B cell (primary cell): Measurements from ENCODE around the gene AFAP1L1. TPM values are rescaled to one million over a fixed set of nuclear protein-coding genes. Genes with fewer than 3 reads are reported as not detected.

Experiments used
- ATAC-seq: fragments of 200-7000 bp; cut with Tn5 transposase; one replicate; pipeline ENCODE4 v1.10.0; 2021; ENCODE audit warnings: low read depth, mild to moderate bottlenecking, moderate number of reproducible peaks, moderate library complexity
- CTCF ChIA-PET: fragments of 350-600 bp; sonication (Branson Sonifier 250); formaldehyde crosslinking; loops from one replicate; lab custom pipeline; 2021; ENCODE audit warnings: antibody characterized with exemption, inconsistent platforms; lab: Charles Lee
- POLR2A ChIA-PET: fragments of 350-600 bp; sonication (Branson Sonifier 250); formaldehyde crosslinking; loops from one replicate; lab custom pipeline; 2021; ENCODE audit warnings: antibody characterized with exemption; lab: Charles Lee
- DNase-seq: peaks from one replicate; pipeline ENCODE4 v3.0.0; 2013
- H2AFZ ChIP-seq: 2 replicates; pipeline ENCODE4 v1.6.1; 2012; ENCODE audit warnings: mild to moderate bottlenecking, low read depth, low read length; ENCODE audit not compliant: insufficient read depth, poor library complexity, severe bottlenecking
- H3K27ac ChIP-seq, 2 donors: 1 replicate in 1 of 2; 2 replicates in 1 of 2; pipeline ENCODE4 v1.5.1; 2012 to 2013; ENCODE audit warnings: low read length in 2 of 2, mild to moderate bottlenecking in 2 of 2, moderate library complexity in 1 of 2
- H3K27me3 ChIP-seq, 4 experiments: fragments of 200-600 bp in 1 of 4; sonication (generic) in 1 of 4; replicated peaks in 1 of 4; 1 replicate in 2 of 4; 2 replicates in 2 of 4; pipeline versions ENCODE4 v1.6.1 to v1.7.0; 2013 to 2016; ENCODE audit warnings: low read length in 3 of 4, mild to moderate bottlenecking in 2 of 4, mixed read lengths in 1 of 4, moderate library complexity in 1 of 4; ENCODE audit not compliant: insufficient read depth in 4 of 4, control insufficient read depth in 3 of 4; ENCODE audit errors: control extremely low read depth in 1 of 4
- H3K36me3 ChIP-seq, 2 experiments: replicated peaks in 1 of 2; 1 replicate in 1 of 2; 2 replicates in 1 of 2; pipeline versions ENCODE4 v1.6.1 to v1.7.1; 2013; ENCODE audit warnings: low read length in 1 of 2; ENCODE audit not compliant: insufficient read depth in 2 of 2, control insufficient read depth in 1 of 2; ENCODE audit errors: control extremely low read depth in 1 of 2, extremely low read depth in 1 of 2
- H3K4me1 ChIP-seq, 2 donors: fragments of 200-600 bp in 1 of 2; sonication (generic) in 1 of 2; 1 replicate in 1 of 2; 2 replicates in 1 of 2; pipeline versions ENCODE4 v1.5.1 to v1.6.1; 2013 to 2017; ENCODE audit warnings: low read length in 2 of 2; ENCODE audit not compliant: control insufficient read depth in 2 of 2, insufficient read depth in 2 of 2
- H3K4me2 ChIP-seq: replicated peaks from 2 replicates; pipeline ENCODE3; 2012; ENCODE audit warnings: mild to moderate bottlenecking, low read depth, low read length; ENCODE audit not compliant: poor library complexity, severe bottlenecking
- H3K4me3 ChIP-seq, 5 experiments: fragments of 200-600 bp in 1 of 5; sonication (generic) in 1 of 5; 1 replicate in 3 of 5; 2 replicates in 2 of 5; pipeline versions ENCODE4 v1.5.1 to v1.7.0; 2011 to 2016; ENCODE audit warnings: low read length in 4 of 5, mild to moderate bottlenecking in 4 of 5, low read depth in 2 of 5, control low read depth in 1 of 5, moderate library complexity in 1 of 5; ENCODE audit not compliant: insufficient read depth in 1 of 5; ENCODE audit errors: control extremely low read depth in 1 of 5, extremely low read depth in 1 of 5
- H3K79me2 ChIP-seq: fragments of 200-600 bp; sonication (generic); one replicate; pipeline ENCODE4 v1.6.0; 2016; ENCODE audit warnings: low read length; ENCODE audit not compliant: control insufficient read depth, insufficient read depth
- H3K9ac ChIP-seq: fragments of 200-600 bp; sonication (generic); 2 replicates; pipeline ENCODE4 v1.6.1; 2017; ENCODE audit warnings: mild to moderate bottlenecking, low read length, moderate library complexity
- H3K9me3 ChIP-seq, 3 donors: one replicate each; pipeline versions ENCODE4 v1.6.1 to v1.7.1; 2013; ENCODE audit warnings: low read length in 2 of 3; ENCODE audit not compliant: control insufficient read depth in 2 of 3, insufficient read depth in 1 of 3; ENCODE audit errors: control extremely low read depth in 1 of 3
- H4K20me1 ChIP-seq: 2 replicates; pipeline ENCODE4 v1.6.0; 2012; ENCODE audit warnings: mild to moderate bottlenecking, low read length; ENCODE audit not compliant: insufficient read depth, control insufficient read depth, poor library complexity, severe bottlenecking
- H3K27ac Mint-ChIP-seq: one replicate; pipeline ENCODE4 v1.8.0; 2021; ENCODE audit warnings: mixed read lengths
- H3K27me3 Mint-ChIP-seq: one replicate; pipeline ENCODE4 v1.8.0; 2021; ENCODE audit warnings: mixed read lengths
- H3K4me1 Mint-ChIP-seq: one replicate; pipeline ENCODE4 v1.8.0; 2021; ENCODE audit warnings: mixed read lengths
- H3K4me3 Mint-ChIP-seq: one replicate; pipeline ENCODE4 v1.8.0; 2021; ENCODE audit warnings: mixed read lengths
- H3K9me3 Mint-ChIP-seq: one replicate; pipeline ENCODE4 v1.8.0; 2022; ENCODE audit warnings: mixed read lengths; ENCODE audit not compliant: insufficient read depth
- EZH2 ChIP-seq: IDR thresholded peaks from 2 replicates; pipeline ENCODE4 v1.6.1; 2012; ENCODE audit warnings: borderline replicate concordance, low read depth, mild to moderate bottlenecking, moderate library complexity, low read length; ENCODE audit not compliant: insufficient read depth, poor library complexity, severe bottlenecking
- WGBS: methylation state at CpG from one replicate; pipeline ENCODE4 v1.1.5; 2013; ENCODE audit warnings: missing lambda C conversion rate; ENCODE audit not compliant: insufficient coverage; 5-methylcytosine and 5-hydroxymethylcytosine counted together
- intact Hi-C: fragments of 100-400 bp; cut with micrococcal nuclease; formaldehyde crosslinking; loops from one replicate; pipeline ENCODE4 v1.10.0; 2022
- polyA plus RNA-seq: library from polyadenylated mRNA; depleted of rRNA; stranded (reverse); fragments of >200 nt; gene quantifications from 2 replicates; pipeline ENCODE4 v1.2.3, GENCODE V29; 2012
- total RNA-seq, 2 donors: library from RNA; stranded (reverse); fragments of 120-200 nt in 1 of 2; gene quantifications; 1 replicate in 1 of 2; 2 replicates in 1 of 2; pipeline versions ENCODE4 v1.2.3 to v1.2.4, GENCODE V29; 2013 to 2022
- TF ChIP-seq, protein P1 (sequence below): fragments of 200-600 bp; IDR thresholded peaks from one replicate; pipeline ENCODE4 v1.8.0; 2022; ENCODE audit warnings: antibody characterized with exemption, mild to moderate bottlenecking

Gene AFAP1L1
- total and polyA plus RNA-seq, 2 donors (not counting 1 experiment from before 2014, with no cell fraction given) = not detected

DNA sequence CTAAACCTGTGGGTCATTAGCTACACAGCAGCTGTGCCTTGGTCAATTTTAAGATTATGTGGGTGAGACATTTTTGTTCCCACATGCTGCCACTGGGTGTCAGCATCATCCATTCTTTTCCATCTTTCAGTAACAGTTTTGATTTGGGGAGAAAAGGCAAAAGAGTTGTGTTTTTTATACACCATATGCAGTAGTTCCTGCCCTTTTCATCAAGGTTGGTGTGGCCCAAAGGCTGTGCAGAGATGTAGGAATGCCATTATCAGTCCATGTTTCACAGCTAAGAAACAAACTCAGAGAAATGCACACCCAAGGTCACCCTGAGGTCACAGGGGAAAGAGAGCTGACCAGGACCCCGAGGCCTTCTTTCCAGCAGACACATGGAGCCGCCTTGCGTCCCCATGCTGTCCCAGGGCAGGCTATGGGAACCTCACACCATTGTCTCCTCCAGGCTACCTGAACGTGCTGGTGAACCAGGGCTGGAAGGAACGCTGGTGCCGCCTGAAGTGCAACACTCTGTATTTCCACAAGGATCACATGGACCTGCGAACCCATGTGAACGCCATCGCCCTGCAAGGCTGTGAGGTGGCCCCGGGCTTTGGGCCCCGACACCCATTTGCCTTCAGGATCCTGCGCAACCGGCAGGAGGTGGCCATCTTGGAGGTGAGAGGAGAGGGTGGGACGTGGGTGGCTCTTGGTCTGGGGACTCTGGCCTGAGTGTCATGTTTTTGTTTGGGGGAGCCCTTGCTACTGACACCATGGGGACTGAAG lies 45.8 kb downstream of the AFAP1L1 start:
- Mint-ChIP-seq H3K27me3 (no peaks in the 10 kb centered on the region), H3K9me3 (no peaks in the 10 kb centered on the region), H3K4me1 (no peaks in the 10 kb centered on the region), H3K4me3 (no peak overlapping the region), H3K27ac (no peak overlapping the region)
- TF ChIP-seq, protein P1, sequence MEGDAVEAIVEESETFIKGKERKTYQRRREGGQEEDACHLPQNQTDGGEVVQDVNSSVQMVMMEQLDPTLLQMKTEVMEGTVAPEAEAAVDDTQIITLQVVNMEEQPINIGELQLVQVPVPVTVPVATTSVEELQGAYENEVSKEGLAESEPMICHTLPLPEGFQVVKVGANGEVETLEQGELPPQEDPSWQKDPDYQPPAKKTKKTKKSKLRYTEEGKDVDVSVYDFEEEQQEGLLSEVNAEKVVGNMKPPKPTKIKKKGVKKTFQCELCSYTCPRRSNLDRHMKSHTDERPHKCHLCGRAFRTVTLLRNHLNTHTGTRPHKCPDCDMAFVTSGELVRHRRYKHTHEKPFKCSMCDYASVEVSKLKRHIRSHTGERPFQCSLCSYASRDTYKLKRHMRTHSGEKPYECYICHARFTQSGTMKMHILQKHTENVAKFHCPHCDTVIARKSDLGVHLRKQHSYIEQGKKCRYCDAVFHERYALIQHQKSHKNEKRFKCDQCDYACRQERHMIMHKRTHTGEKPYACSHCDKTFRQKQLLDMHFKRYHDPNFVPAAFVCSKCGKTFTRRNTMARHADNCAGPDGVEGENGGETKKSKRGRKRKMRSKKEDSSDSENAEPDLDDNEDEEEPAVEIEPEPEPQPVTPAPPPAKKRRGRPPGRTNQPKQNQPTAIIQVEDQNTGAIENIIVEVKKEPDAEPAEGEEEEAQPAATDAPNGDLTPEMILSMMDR = peak; percentile 78
- TF ChIP-seq EZH2 = no peak
- Histone ChIP-seq H2AFZ (no peak overlapping the region), H3K27me3 (no peaks in the 10 kb centered on the region), H3K4me3 (no peak overlapping the region), H3K9me3 (no peaks in the 10 kb centered on the region), H4K20me1 (no peaks in the 10 kb centered on the region), H3K36me3 (no peaks in the 10 kb centered on the region), H3K4me2 (no peak overlapping the region), H3K4me1 (no peaks in the 10 kb centered on the region), H3K9ac (no peak overlapping the region), H3K79me2 (no peaks in the 10 kb centered on the region), H3K27ac (no peak overlapping the region)
- ATAC-seq = peak; percentile 36
- intact Hi-C loops = no loop called here
- 96% methylated on average over 13 of the region's 14 CpGs for WGBS
- POLR2A ChIA-PET = no interaction called here
- peak; percentile 57 for DNase-seq
- CTCF ChIA-PET = interaction anchor here (0.6 to 8.1 kb wide), 24 partner anchors 8 to 723 kb away, joined by 3 to 134 read pairs (median 4); partner anchors contain the start of genes GRPEL2 and PCYOX1L

DNA sequence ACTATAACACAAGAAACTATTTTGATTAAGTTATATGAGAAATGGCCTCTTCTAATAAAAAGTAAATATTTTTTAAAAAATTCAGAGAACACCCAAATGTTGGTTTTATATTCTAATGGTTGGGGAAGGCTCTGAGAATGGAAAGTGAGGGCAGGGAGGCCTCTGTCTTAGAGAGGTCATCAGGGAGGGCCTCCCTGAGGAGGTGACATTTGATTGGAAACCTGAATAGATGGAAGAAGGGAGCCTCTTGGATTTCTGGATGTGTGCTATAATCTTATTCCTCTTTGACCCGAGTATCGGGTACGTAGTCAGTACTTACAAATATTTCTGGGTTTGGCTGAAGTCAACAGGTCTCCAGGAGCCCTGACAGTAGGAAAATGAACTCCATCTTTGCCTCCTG lies 47.5 kb downstream of the AFAP1L1 start:
- Mint-ChIP-seq H3K27me3 (no peaks in the 10 kb centered on the region), H3K4me3 (no peak overlapping the region), H3K4me1 (no peaks in the 10 kb centered on the region), H3K9me3 (no peaks in the 10 kb centered on the region), H3K27ac (no peak overlapping the region)
- POLR2A ChIA-PET = no interaction called here
- Histone ChIP-seq H2AFZ (no peak overlapping the region), H3K4me1 (no peaks in the 10 kb centered on the region), H4K20me1 (no peaks in the 10 kb centered on the region), H3K4me3 (no peak overlapping the region), H3K9me3 (no peaks in the 10 kb centered on the region), H3K27ac (no peak overlapping the region), H3K9ac (no peak overlapping the region), H3K27me3 (no peaks in the 10 kb centered on the region), H3K36me3 (no peaks in the 10 kb centered on the region), H3K4me2 (no peak overlapping the region), H3K79me2 (no peaks in the 10 kb centered on the region)
- 97% methylated on average over 3 of the region's 3 CpGs for WGBS
- TF ChIP-seq EZH2 = no peak
- TF ChIP-seq, protein P1 = no peak
- CTCF ChIA-PET = interaction anchor here (0.8 to 8.1 kb wide), 5 partner anchors 26 to 245 kb away, joined by 3 to 134 read pairs (median 6); partner anchors contain the start of genes GRPEL2 and PCYOX1L
- ATAC-seq = no peak
- no peak for DNase-seq
- intact Hi-C loops = no loop called here
